Measurements from ENCODE around the gene NAA80.
"Not testable (repeated sequence)": the region's sequence is repeated elsewhere in the genome, so short reads cannot be mapped to it uniquely, and the experiment has no call there.

Gene NAA80

GRCh38 chr3:50288387-50289007 lies 10.7 kb downstream of the NAA80 start:
- no peak for DNase-seq

- no peak for DNase-seq
Observed at GRCh38 chr3:50287262-50287661, 11.9 kb downstream of the NAA80 start.

- no peak for DNase-seq
Observed at GRCh38 chr3:50286322-50287227, 12.6 kb downstream of the NAA80 start.

- DNase-seq = not testable (repeated sequence)
Observed at GRCh38 chr3:50284121-50284520, 15.1 kb downstream of the NAA80 start.

GRCh38 chr3:50279255-50280016 lies 19.8 kb downstream of the NAA80 start:
- no peak for DNase-seq

- no peak for DNase-seq
Observed at GRCh38 chr3:50278880-50279224, 20.4 kb downstream of the NAA80 start, which contains the start of gene LSMEM2. Gene LSMEM2 (plus strand): TSS chr3:50279087. CDS start chr3:50279114, 27 bp downstream.

GRCh38 chr3:50278123-50278879 lies 20.9 kb downstream of the NAA80 start:
- no peak for DNase-seq

GRCh38 chr3:50276762-50277101 lies 22.5 kb downstream of the NAA80 start:
- no peak for DNase-seq

GRCh38 chr3:50275996-50276761 lies 23.0 kb downstream of the NAA80 start:
- no peak for DNase-seq

- DNase-seq = no peak
Observed at GRCh38 chr3:50275141-50275995, 23.8 kb downstream of the NAA80 start.

- DNase-seq = peak; percentile 28
Observed at GRCh38 chr3:50274371-50275104, 24.7 kb downstream of the NAA80 start.

- DNase-seq = no peak
Observed at GRCh38 chr3:50273689-50274065, 25.5 kb downstream of the NAA80 start.

GRCh38 chr3:50272911-50273688 lies 26.1 kb downstream of the NAA80 start:
- DNase-seq = peak; percentile 34

- DNase-seq = not testable (repeated sequence)
Observed at GRCh38 chr3:50272538-50272910, 26.7 kb downstream of the NAA80 start.

GRCh38 chr3:50271314-50271936 lies 27.8 kb downstream of the NAA80 start:
- no peak for DNase-seq

GRCh38 chr3:50270422-50271224 lies 28.6 kb downstream of the NAA80 start:
- DNase-seq = no peak

- DNase-seq = no peak
Observed at GRCh38 chr3:50269977-50270413, 29.2 kb downstream of the NAA80 start.

- no peak for DNase-seq
Observed at GRCh38 chr3:50269460-50269859, 29.7 kb downstream of the NAA80 start.

Data from NCI-H2029 (cell line).